Renal pelvis (tissue), 12 donors: Measurements from ENCODE around the gene SLCO6A1. TPM values are rescaled to one million over a fixed set of nuclear protein-coding genes. Genes with fewer than 3 reads are reported as not detected.
"Not testable (repeated sequence)": the region's sequence is repeated elsewhere in the genome, so short reads cannot be mapped to it uniquely, and the experiment has no call there.

Source experiments
- DNase-seq: peaks from one replicate; pipeline ENCODE4 v3.0.0-alpha.2; 2013
- long read RNA-seq, 16 experiments: transcript quantifications; one replicate each; lab custom pipeline, GENCODE V29; 2026
- polyA plus RNA-seq, 3 donors: library from polyadenylated mRNA; unstranded; fragments of 120-200 nt; gene quantifications; one replicate each; pipeline ENCODE4 v1.2.1, GENCODE V29; 2013; ENCODE audit not compliant: insufficient read length in 3 of 3

SLCO6A1 gene, protein sequence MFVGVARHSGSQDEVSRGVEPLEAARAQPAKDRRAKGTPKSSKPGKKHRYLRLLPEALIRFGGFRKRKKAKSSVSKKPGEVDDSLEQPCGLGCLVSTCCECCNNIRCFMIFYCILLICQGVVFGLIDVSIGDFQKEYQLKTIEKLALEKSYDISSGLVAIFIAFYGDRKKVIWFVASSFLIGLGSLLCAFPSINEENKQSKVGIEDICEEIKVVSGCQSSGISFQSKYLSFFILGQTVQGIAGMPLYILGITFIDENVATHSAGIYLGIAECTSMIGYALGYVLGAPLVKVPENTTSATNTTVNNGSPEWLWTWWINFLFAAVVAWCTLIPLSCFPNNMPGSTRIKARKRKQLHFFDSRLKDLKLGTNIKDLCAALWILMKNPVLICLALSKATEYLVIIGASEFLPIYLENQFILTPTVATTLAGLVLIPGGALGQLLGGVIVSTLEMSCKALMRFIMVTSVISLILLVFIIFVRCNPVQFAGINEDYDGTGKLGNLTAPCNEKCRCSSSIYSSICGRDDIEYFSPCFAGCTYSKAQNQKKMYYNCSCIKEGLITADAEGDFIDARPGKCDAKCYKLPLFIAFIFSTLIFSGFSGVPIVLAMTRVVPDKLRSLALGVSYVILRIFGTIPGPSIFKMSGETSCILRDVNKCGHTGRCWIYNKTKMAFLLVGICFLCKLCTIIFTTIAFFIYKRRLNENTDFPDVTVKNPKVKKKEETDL
- under 1 TPM in 1 of 3 donors, not detected in 2; 0.24 TPM for polyA plus RNA-seq
- long read RNA-seq, donor 1, result 0 reads
- long read RNA-seq, donor 2, result 0 reads
- long read RNA-seq, donor 3, result 0 reads
- long read RNA-seq, donor 4, result 0 reads
- long read RNA-seq, donor 5, result 0 reads
- long read RNA-seq, donor 6, result 0 reads
- long read RNA-seq, donor 7, result 0 reads
- long read RNA-seq, donor 8, result 0 reads
- long read RNA-seq, donor 9, result 0 reads
- long read RNA-seq, donor 10, result 0 reads
- long read RNA-seq, donor 11, result 0 reads
- long read RNA-seq, donor 12, result 0 reads
- long read RNA-seq, donor 13, result 0 reads
- long read RNA-seq, donor 14, result 0 reads
- long read RNA-seq, donor 15, result 0 reads
- long read RNA-seq, donor 16, result 0 reads

DNA sequence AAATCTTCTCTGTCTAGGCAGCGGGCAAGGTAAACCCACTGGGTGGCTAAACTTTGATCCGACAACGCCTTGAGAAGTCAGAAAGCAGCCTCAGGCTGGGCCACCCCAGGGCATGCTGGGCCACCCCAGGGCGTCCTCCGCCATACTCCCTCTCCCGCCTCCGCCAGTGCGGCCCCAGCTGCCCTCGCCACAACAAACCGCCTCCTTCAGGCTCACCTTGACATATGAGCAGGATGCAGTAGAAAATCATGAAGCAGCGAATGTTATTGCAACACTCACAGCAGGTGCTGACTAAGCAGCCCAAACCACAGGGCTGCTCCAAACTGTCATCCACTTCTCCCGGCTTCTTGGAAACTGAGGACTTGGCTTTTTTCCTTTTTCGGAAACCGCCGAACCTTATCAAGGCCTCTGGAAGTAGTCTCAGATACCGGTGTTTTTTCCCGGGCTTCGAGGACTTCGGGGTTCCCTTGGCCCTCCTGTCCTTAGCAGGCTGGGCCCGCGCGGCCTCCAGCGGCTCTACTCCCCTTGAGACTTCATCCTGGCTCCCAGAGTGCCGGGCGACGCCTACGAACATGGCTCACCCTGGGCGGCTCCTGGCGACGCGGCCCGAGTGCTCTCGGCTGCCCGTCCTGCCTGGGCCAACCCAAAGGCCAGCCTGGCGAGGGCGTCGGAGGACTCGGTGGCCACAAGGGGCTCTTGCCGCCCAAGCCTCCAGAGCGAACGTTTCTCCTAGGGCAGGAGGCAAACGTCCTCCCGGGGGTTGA, at the start of gene SLCO6A1:
Gene SLCO6A1 (minus strand): TSS at position 731 of the 764 bp plus-strand sequence. CDS start 157 bp downstream, at position 574.
- DNase-seq, result no peak

DNA sequence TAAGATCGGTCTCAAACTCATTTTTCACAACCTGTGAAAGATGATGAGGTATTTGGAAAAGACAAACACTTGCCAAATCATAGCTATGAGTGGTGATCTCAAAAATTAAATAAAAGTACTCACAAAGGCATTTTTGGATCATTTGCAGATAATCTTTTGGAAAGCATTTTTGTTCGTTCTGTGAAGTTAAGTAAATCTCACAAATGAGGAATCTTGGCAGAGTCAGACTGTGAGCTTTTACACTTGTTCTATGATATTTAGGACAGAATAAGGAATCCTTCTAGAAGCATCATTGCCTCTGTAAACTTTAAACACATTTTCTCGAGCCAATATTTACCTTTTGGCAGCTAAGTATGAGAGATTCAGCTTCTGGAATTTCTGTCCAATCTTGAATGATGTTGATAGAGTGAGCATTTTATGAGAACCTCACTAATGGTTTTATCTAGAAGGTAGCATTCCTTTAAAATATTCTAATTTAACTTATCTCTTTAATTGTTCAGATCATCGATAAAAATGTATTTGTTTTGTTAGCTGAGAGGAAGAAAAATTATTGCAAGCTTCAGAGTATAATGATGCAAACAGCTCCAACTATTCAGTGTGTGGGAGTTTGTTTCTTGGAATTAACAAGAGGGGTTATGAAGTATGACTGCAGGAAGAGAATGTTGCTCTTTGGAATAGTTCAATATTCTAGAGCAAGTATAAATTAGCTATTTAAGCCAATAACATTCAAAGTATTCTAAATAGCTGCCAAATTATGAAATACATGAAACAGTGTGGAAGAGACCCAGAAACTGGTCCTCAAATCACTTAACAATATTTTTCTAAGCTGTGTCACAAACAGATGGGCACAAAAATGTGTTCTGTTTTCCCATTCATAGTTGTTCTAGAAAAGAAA, 48.6 kb upstream of the SLCO6A1 start:
- DNase-seq, result no peak

DNA sequence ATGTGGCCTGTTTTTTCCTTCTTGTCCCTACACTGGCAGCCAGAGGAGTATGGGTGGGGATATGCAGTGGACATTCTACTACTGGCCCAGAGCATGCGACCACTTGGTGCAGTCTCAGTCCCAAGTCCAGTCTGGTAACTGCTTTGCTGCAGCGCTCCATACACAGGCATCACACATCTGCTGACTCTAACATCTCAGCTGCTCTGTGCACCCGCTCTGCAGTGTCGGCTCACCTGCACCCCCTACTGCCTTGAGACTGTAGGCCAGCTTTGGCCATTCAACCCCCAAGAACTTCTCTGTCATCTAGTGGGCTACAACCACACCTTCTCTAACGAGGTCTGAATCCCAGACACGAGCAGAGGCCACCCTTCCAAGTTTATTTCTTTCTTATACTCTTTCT, 46.4 kb upstream of the SLCO6A1 start:
- no peak for DNase-seq

DNA sequence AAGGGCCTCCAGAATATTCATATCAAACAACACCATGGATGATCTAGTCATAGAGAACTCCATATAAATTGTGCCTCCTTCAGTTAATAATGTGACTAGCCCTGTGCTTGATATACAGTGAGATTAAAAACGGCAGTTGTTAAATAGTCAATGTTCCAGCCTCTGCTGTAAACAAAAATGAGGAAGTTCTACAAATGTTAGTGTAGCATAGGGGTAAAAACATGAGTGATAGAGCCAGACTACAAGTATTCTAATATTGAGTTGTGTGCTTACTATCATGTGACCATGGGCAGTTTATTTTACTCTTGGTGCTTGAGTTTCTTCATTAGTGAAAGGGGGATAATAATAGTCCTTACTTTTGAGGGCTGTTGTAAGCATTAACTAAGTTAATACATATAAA, 43.3 kb upstream of the SLCO6A1 start:
- DNase-seq, result no peak

DNA sequence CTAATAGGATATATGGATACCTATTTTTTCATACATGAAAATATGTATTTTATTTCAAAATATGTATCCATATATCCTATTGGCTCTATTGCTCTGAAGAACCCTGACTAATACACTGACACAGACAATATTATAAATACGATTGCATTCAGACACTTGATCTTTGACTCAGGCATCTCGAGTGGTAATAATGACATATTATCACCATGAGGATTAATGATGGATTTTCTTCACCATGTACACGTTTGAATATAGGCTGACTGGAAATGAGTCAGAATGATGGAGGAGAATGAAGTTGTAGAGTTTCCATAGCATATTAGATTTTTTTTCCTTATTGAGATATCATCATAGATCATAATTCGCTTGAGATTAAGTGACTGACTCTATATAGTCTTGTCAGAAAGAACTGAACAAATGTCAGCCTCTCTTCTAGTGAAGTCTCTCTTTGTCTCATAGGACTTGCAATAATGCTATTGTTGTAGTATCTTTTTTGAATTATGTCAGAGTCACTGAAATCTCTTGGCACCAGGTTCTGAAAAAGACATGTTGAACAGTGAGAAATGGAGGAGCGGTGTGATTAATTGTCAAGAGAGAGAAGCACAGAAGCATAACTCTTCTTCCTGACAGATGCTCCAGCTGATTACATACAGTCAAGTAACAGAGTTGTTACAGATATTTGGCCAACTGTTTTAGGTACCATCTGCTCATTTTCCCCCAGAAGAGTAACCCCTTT, 41.4 kb upstream of the SLCO6A1 start:
- DNase-seq, result no peak

DNA sequence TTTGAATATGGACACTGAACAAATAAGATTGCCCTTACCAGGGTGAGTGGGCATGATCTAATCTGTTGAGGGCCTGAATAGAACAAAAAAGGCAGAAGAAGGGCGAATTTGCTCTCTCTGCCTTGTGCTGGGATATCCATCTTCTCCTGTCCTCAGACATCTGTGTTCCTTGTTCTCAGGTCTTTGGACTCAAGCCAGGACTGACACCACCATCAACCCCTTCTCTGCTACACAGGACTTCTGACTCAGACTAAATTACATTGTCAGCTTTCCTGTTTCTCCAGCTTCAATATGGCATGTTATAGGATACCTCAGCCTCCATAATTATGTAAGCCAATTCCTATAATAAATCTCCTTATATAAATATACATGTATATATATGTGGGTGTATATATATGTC, 40.8 kb upstream of the SLCO6A1 start:
- DNase-seq, result no peak

DNA sequence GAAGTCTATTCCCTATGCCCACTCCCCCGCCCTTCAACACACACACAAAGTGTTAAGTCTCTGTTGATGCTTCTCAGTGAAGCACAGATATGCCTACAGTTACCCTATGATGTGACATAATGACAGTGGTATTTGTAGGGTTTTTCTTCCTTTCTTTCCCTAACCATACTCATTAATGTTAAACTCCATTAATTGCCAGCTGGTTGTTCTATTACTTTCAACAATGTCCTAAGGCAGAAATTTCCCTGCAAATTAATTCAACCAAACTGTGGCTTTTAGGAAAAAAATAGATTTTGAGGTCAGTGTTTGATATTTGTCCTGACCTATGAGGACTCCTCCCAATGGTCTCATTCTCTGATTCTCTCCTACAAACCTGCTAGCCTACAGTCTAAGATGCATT, 38.2 kb upstream of the SLCO6A1 start:
- no peak for DNase-seq

DNA sequence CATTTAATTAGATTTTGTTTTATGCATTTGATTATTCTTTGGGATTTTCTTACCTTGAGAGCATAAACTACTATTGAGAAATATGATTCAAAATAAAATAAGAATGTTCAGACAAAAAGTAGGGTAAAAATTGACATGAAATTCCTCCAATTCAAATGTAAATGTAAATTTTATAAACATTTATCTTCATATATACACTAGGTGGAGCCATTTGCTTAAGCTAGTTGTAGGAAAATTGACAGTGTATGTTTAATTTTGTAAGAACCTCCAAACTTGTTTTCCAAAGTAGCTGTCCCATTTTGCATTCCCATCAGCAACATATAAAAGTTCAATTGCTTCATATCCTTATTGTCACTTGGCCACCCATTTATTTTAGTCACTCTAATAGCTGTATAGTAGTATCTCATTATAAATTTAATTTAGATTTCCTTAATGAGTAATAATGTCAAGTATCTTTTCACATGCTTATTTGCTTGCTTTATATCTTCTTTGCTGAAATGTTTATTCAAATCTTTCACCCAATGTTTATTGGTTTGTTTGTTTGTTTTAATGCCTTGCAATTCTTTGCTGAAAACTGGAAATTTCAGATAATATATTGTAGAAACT, 37.6 kb upstream of the SLCO6A1 start:
- no peak for DNase-seq

DNA sequence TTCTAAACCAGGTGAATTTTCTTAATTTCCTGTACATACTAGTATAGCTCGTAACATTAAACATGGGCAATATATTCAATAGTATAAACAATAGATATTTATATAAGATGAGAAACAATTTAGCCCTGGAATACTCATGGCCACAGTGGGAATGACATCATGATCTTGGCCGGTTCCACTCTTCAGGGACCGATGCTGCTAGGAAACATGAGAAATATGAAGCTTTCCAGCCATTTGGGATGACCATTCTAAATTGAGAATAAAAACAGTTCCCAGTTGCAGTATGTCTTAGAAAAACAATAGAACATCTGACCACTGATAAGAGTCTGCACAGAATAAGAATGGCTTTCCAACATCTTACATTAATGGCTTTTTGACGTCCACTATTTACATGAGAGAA, 33.3 kb upstream of the SLCO6A1 start:
- no peak for DNase-seq

DNA sequence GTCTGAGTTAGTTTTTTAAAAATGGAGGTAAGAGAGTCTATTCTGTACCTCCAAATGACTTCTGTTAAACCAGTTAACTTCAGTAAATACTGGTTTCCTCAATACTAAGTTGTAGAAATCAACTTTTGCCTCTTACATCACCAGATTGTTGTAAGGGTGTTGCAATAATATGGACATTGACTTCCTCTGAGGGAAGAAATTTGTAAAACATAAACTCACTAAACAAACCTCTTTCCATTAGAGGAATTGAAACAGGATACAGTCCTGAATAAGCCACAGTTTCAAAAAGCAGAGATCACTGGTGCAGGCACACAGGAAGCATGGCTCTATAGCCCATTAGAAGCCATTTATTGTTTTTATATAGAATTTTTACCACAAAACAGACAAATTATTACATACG, 32.7 kb upstream of the SLCO6A1 start:
- no peak for DNase-seq

DNA sequence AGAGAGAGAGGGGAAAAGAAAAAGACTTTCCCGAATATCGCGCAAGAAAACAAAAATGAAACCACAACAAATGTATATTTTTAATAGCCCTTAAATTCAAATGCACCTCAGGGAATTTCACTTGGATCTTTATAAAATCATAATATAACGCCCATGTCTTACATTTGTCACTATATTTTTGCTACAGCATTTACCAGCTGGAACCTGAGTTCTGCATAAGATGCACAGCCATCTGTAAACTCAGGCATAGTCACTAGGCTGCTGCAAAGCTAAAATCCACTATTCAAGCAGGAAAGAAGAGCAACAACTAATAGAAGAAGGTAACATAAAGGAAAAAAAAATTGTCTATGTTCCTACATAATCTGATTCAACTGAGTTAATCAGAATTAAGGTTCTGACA, 30.6 kb upstream of the SLCO6A1 start:
- no peak for DNase-seq

DNA sequence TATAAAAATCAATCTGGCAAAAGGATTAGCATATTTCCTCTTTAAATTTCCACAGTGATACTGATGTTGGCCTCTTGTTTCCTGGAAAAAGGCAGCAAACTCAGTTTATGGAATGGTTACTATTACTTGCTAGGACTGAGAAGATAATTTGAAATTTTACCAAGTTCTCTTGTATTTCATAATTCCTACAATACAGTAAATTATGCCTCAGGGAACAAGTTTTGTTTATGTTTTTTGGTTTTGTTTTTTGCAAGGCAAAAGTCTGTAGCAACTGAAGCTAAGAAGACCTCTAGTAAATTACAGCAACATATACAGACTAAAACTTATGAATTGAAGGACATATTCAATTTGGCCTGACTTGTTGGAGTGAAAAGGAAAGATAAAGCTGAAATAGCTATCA, 30.2 kb upstream of the SLCO6A1 start:
- DNase-seq, result no peak

DNA sequence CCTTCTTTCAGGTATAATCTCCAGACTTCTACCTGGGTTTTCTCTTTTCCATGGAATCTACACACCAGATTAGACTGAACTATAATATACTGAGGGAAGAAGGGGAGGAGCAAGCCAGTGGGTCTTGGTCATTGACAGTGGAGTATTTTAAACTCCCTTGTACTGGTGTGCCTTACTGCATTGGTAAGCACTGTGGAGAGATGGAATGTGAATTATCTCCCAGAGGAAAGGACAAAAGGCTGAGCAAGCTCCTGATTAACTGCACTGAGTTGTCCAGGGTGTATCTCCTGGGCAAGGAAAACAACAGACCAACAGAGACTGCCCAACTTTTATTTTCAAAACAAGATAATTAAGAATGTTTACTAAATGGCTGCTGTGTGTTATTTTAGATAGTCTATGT, 29.8 kb upstream of the SLCO6A1 start:
- DNase-seq, result no peak

DNA sequence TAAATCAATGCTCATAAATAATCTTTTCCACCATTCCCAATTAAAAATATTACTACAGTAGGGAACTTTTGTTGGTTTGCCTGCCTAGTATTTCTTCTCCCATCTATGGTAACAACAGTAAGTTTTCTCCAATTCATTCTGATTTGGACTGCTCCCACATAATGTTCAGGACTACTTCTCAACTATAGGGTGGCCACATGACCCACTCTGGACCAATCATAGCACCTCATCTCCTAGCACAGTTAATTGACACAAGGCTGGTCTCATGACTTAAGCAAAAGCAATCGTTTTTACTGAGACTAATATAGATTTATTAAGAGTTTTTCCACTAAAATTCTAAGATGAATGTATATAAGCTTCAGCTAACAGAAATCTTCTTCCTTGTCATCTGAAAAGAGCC, 28.7 kb upstream of the SLCO6A1 start:
- DNase-seq, result no peak

DNA sequence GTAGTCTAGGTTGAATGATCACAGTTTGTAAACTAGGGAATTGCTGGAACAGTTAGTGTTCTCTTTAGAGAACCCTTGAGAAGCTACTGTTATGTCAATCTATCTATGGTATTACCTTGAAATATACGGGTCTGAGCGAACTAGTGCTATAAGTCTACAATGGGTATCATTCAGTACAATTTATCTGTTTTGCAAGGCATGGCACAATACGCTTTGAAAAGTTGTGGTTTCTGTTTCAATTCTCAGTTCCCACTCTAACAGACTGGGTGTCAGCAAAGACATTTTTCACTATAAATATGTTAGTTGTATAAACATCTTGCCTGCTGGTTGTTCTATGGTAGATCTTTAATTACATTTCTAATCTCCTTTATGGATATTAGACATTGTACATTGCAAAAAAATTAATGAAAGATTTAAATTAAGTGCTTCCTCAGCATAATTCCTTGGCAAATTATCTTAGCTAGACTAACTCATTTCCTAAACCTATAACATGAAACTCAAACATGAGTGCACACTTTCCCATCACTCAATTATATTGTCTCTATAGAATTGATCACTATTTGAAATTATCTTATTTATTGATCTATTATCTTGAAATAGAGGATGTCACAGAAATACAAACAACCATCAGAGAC, 24.9 kb upstream of the SLCO6A1 start:
- no peak for DNase-seq

DNA sequence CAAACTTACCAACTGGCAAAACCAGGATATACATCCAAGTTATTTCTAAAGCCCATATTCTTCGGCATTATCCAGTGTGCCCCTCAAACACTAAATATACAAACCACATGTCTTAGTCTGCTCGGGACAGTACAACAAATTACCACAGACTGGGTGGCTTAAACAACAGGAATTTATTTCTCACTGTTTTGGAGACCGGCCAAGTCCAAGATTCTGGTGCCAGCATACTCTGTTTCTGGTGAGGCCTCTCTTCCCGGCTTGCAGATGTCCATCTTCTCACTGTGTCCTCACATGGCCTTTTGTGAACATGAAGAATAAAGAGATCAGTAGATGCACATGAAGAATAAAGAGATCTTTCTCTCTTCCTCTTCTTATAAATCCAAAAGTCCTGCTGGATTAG, 12.9 kb upstream of the SLCO6A1 start:
- DNase-seq, result no peak

DNA sequence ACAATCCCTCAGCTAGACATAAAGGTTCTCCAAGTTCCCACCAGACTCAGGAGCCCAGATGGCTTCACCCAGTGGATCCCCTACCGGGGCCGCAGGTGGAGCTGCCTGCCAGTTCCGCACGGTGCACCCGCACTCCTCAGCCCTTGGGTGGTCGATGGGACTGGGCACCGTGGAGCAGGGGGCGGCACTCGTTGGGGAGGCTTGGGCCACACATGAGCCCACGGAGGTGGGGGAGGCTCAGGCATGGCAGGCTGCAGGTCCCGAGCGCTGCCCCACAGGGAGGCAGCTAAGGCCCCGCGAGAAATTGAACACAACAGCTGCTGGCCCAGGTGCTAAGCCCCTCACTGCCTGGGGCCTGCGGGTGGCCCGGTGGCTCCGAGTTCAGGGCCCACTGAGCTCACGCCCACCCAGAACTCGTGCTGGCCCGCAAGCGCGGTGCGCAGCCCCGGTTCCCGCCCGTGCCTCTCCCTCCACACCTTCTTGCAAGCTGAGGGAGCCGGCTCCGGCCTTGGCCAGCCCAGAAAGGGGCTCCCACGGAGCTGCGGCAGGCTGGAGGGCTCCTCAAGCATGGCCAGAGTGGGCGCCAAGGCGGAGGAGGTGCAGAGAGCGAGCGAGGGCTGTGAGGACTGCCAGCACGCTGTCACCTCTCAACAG, 7.4 kb downstream of the SLCO6A1 start:
- not testable (repeated sequence) for DNase-seq

DNA sequence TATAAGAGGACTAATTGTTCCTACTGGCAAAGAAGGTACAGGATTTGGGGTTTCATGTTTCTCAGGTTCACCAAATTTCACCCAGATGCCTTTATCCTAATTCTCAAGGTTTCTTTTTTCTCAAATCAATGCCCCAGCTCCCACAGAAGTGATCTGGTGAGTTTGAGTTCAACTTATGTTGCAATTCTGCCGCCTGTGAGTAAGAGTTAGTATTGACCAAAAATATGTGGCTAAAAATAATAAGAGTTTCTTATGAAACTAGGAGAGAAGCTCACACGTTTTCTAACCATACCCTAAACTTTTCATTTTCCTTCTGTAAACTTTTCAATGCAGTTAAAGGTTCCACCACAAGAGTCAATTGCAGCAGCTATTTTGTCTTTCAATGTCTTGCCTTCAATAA, 15.1 kb downstream of the SLCO6A1 start:
- no peak for DNase-seq
